HepG2 (cell line): ENCODE data around the gene FAM120AOS. TPM values are rescaled to one million over a fixed set of nuclear protein-coding genes. Genes with fewer than 3 reads are reported as not detected.

Source experiments
- CBFB ChIP-seq: sonication (generic); formaldehyde crosslinking; IDR thresholded peaks from 2 replicates; pipeline ENCODE4 v1.4.0; 2020; ENCODE audit warnings: missing genetic modification reagents
- CC2D1A ChIP-seq: sonication (generic); formaldehyde crosslinking; IDR thresholded peaks from 2 replicates; pipeline ENCODE4 v1.8.1; 2023; ENCODE audit warnings: mild to moderate bottlenecking, missing genetic modification reagents
- ELF4 ChIP-seq: sonication (generic); formaldehyde crosslinking; IDR thresholded peaks from 2 replicates; pipeline ENCODE4 v1.5.0; 2020; ENCODE audit warnings: missing genetic modification reagents, mild to moderate bottlenecking, moderate library complexity, borderline replicate concordance
- FOXC1 ChIP-seq: sonication (generic); formaldehyde crosslinking; IDR thresholded peaks from 2 replicates; pipeline ENCODE4 v1.8.0; 2022; ENCODE audit warnings: mild to moderate bottlenecking, missing genetic modification reagents, borderline replicate concordance
- FOXP4 ChIP-seq: sonication (generic); formaldehyde crosslinking; IDR thresholded peaks from 2 replicates; pipeline ENCODE4 v1.4.0; 2020; ENCODE audit warnings: missing genetic modification reagents
- GABPB1 ChIP-seq: IDR thresholded peaks from 2 replicates; pipeline ENCODE4 v1.6.1; 2016; ENCODE audit warnings: mild to moderate bottlenecking, missing genetic modification reagents, moderate library complexity, missing compliant biosample characterization
- GATA4 ChIP-seq: sonication (generic); IDR thresholded peaks from 2 replicates; pipeline ENCODE4 v1.6.1; 2016; ENCODE audit warnings: antibody characterized with exemption, low read depth, borderline replicate concordance
- GATAD1 ChIP-seq: IDR thresholded peaks from 2 replicates; pipeline ENCODE4 v1.6.1; 2016; ENCODE audit warnings: missing genetic modification reagents, missing compliant biosample characterization
- HNF4A ChIP-seq: sonication (generic); formaldehyde crosslinking; IDR thresholded peaks from 2 replicates; pipeline ENCODE4 v1.4.0; 2020; ENCODE audit warnings: missing genetic modification reagents
- HOXA3 ChIP-seq: sonication (generic); formaldehyde crosslinking; IDR thresholded peaks from 2 replicates; pipeline ENCODE4 v1.5.0; 2020; ENCODE audit warnings: missing genetic modification reagents
- HOXA7 ChIP-seq: sonication (generic); formaldehyde crosslinking; IDR thresholded peaks from 2 replicates; pipeline ENCODE4 v1.8.1; 2022; ENCODE audit warnings: mild to moderate bottlenecking, missing genetic modification reagents, moderate library complexity
- KMT2B ChIP-seq: IDR thresholded peaks from 2 replicates; pipeline ENCODE4 v1.6.1; 2016; ENCODE audit warnings: missing genetic modification reagents, missing compliant biosample characterization
- MYC ChIP-seq: sonication (generic); formaldehyde crosslinking; IDR thresholded peaks from 2 replicates; pipeline ENCODE4 v1.9.0; 2021; ENCODE audit warnings: missing genetic modification reagents, borderline replicate concordance
- NR2F1 ChIP-seq, 2 experiments: fragments of 450-650 bp in 1 of 2; formaldehyde crosslinking in 1 of 2; IDR thresholded peaks; 2 replicates each; pipeline versions ENCODE4 v1.5.0 to v1.6.1; 2016 to 2020; ENCODE audit warnings: mild to moderate bottlenecking in 1 of 2, missing compliant biosample characterization in 1 of 2, missing genetic modification reagents in 1 of 2, moderate library complexity in 1 of 2
- PITX1 ChIP-seq: sonication (generic); formaldehyde crosslinking; IDR thresholded peaks from 2 replicates; pipeline ENCODE4 v1.5.1; 2020; ENCODE audit warnings: mild to moderate bottlenecking, missing genetic modification reagents
- SIX4 ChIP-seq: sonication (generic); formaldehyde crosslinking; IDR thresholded peaks from 2 replicates; pipeline ENCODE4 v1.4.0; 2020; ENCODE audit warnings: missing genetic modification reagents
- SMARCC2 ChIP-seq: fragments of 450-650 bp; IDR thresholded peaks from 2 replicates; pipeline ENCODE4 v1.6.1; 2017; ENCODE audit warnings: antibody characterized with exemption, mild to moderate bottlenecking
- SNAI1 ChIP-seq: sonication (generic); formaldehyde crosslinking; IDR thresholded peaks from 2 replicates; pipeline ENCODE4 v1.5.0; 2020; ENCODE audit warnings: mild to moderate bottlenecking, missing genetic modification reagents, borderline replicate concordance
- ZBTB10 ChIP-seq: sonication (generic); formaldehyde crosslinking; IDR thresholded peaks from 2 replicates; pipeline ENCODE4 v1.4.0; 2020; ENCODE audit warnings: missing genetic modification reagents, borderline replicate concordance
- ZFP36L2 ChIP-seq: sonication (generic); formaldehyde crosslinking; IDR thresholded peaks from 2 replicates; pipeline ENCODE4 v1.4.0; 2020; ENCODE audit warnings: missing genetic modification reagents
- ZFP41 ChIP-seq: sonication (generic); formaldehyde crosslinking; IDR thresholded peaks from 2 replicates; pipeline ENCODE4 v1.4.0; 2020; ENCODE audit warnings: mild to moderate bottlenecking, missing genetic modification reagents, borderline replicate concordance
- ZKSCAN8 ChIP-seq: IDR thresholded peaks from 2 replicates; pipeline ENCODE4 v1.6.1; 2016; ENCODE audit warnings: borderline replicate concordance, missing genetic modification reagents, missing compliant biosample characterization
- ZMYM3 ChIP-seq: sonication (generic); formaldehyde crosslinking; IDR thresholded peaks from 2 replicates; pipeline ENCODE4 v1.5.1; 2020; ENCODE audit warnings: mild to moderate bottlenecking, missing genetic modification reagents
- ZNF138 ChIP-seq: sonication (generic); formaldehyde crosslinking; IDR thresholded peaks from 2 replicates; pipeline ENCODE4 v1.5.0; 2020; ENCODE audit warnings: mild to moderate bottlenecking, low read depth, missing genetic modification reagents
- ZNF143 ChIP-seq: sonication (generic); formaldehyde crosslinking; IDR thresholded peaks from 2 replicates; pipeline ENCODE4 v1.4.0; 2020; ENCODE audit warnings: missing genetic modification reagents
- ZNF784 ChIP-seq: sonication (generic); formaldehyde crosslinking; IDR thresholded peaks from 2 replicates; pipeline ENCODE4 v1.5.1; 2020; ENCODE audit warnings: missing genetic modification reagents, mild to moderate bottlenecking, borderline replicate concordance
- polyA plus RNA-seq, 8 experiments: library from polyadenylated mRNA; depleted of rRNA in 3 of 8; stranded (reverse) in 7 of 8; unstranded in 1 of 8; fragments of >200 nt; fragmentation: Illumina TruSeq in 4 of 8; extraction: Trizol in 4 of 8; gene quantifications; 2 replicates each; pipeline versions ENCODE4 v1.2.1 to v1.2.3, GENCODE V29; 2011 to 2016; ENCODE audit warnings: low read depth in 4 of 8, missing spikeins in 1 of 8, mixed read lengths in 1 of 8; ENCODE audit not compliant: insufficient read depth in 1 of 8
- total RNA-seq, 5 experiments: library from RNA; depleted of rRNA; stranded (reverse); fragments of >200 nt; fragmentation: Illumina TruSeq; extraction: Trizol; gene quantifications; 2 replicates each; pipeline ENCODE4 v1.2.3, GENCODE V29; 2016; ENCODE audit warnings: low read depth in 1 of 5

FAM120AOS gene
- total and polyA plus RNA-seq, 2 of the 13 experiments (the other 11 are each of a cell fraction or from before 2014, with no cell fraction given): 28.2 to 34.6 TPM

GRCh38 chr9:93453047-93453914 lies at the start of gene FAM120AOS (continued):
- TF ChIP-seq ZNF784 (CRISPR knock-in tag) (no peak), CBFB (CRISPR knock-in tag) (no peak), KMT2B (CRISPR knock-in tag) (peak; percentile 92), FOXP4 (CRISPR knock-in tag) (no peak), GABPB1 (peak; percentile 96), SNAI1 (CRISPR knock-in tag) (no peak), SMARCC2 (no peak), ZKSCAN8 (CRISPR knock-in tag) (no peak), HNF4A (CRISPR knock-in tag) (no peak), GATA4 (no peak), CC2D1A (CRISPR knock-in tag) (no peak), HOXA3 (CRISPR knock-in tag) (peak; percentile 69; the same call in 1 of the 2 replicates), ZNF138 (CRISPR knock-in tag) (no peak), HOXA7 (CRISPR knock-in tag) (no peak), ZMYM3 (no peak), ELF4 (no peak), FOXC1 (CRISPR knock-in tag) (no peak), MYC (CRISPR knock-in tag) (no peak), NR2F1 (CRISPR knock-in tag; IDR thresholded peaks at IDR 0.05) (no peak), ZBTB10 (no peak), ZFP36L2 (CRISPR knock-in tag) (no peak), PITX1 (CRISPR knock-in tag) (peak; percentile 32; the same call in 1 of the 2 replicates), GATAD1 (CRISPR knock-in tag) (peak; percentile 77), SIX4 (CRISPR knock-in tag) (no peak), ZNF143 (CRISPR knock-in tag) (no peak), ZFP41 (CRISPR knock-in tag) (no peak)
